GM18909 (cell line): ENCODE measurements around the gene C2CD4B.

ENCODE experiments used
- ATAC-seq: cut with Tn5 transposase; IDR thresholded peaks from one replicate; pipeline ENCODE4 v1.9.1; 2021; ENCODE audit warnings: mild to moderate bottlenecking; ENCODE audit not compliant: unreplicated experiment, poor library complexity

The C2CD4B gene

GRCh38 chr15:62150445-62150844 is 14.6 kb downstream of the C2CD4B start:
- no peak for ATAC-seq

GRCh38 chr15:62149729-62150128 is 15.4 kb downstream of the C2CD4B start:
- ATAC-seq = no peak

GRCh38 chr15:62147551-62147950 is 17.5 kb downstream of the C2CD4B start:
- ATAC-seq = no peak

GRCh38 chr15:62147149-62147548 is 17.9 kb downstream of the C2CD4B start:
- no peak for ATAC-seq

GRCh38 chr15:62145015-62145735 is 19.9 kb downstream of the C2CD4B start:
- ATAC-seq = no peak

- no peak for ATAC-seq
Measured at GRCh38 chr15:62142736-62143135, 22.3 kb downstream of the C2CD4B start.

GRCh38 chr15:62141643-62142588 is 23.2 kb downstream of the C2CD4B start:
- no peak for ATAC-seq

GRCh38 chr15:62141200-62141599 is 23.9 kb downstream of the C2CD4B start:
- ATAC-seq = no peak

GRCh38 chr15:62138124-62138523 is 27.0 kb downstream of the C2CD4B start:
- ATAC-seq = no peak

GRCh38 chr15:62136911-62137865 is 27.9 kb downstream of the C2CD4B start:
- no peak for ATAC-seq

GRCh38 chr15:62135532-62136134 is 29.5 kb downstream of the C2CD4B start:
- ATAC-seq = no peak

- ATAC-seq = no peak
Measured at GRCh38 chr15:62133141-62133540, 31.9 kb downstream of the C2CD4B start.

- no peak for ATAC-seq
Measured at GRCh38 chr15:62128916-62129315, 36.2 kb downstream of the C2CD4B start.

- ATAC-seq = no peak
Measured at GRCh38 chr15:62126364-62126763, 38.7 kb downstream of the C2CD4B start.

- ATAC-seq = no peak
Measured at GRCh38 chr15:62125773-62126172, 39.3 kb downstream of the C2CD4B start.

GRCh38 chr15:62124973-62125303 is 40.1 kb downstream of the C2CD4B start:
- ATAC-seq = no peak

GRCh38 chr15:62124176-62124972 is 40.7 kb downstream of the C2CD4B start:
- no peak for ATAC-seq

GRCh38 chr15:62122249-62122648 is 42.8 kb downstream of the C2CD4B start:
- ATAC-seq = no peak

GRCh38 chr15:62121273-62122015 is 43.6 kb downstream of the C2CD4B start:
- no peak for ATAC-seq
